HepG2 (cell line): ENCODE measurements around the gene PP2D1. TPM values are rescaled to one million over a fixed set of nuclear protein-coding genes. Genes with fewer than 3 reads are reported as not detected.
A peak's percentile ranks its signal among the peaks of the same experiment; 100 is the strongest.

Source experiments
- AGO1 ChIP-seq: fragments of 200-400 bp; formaldehyde crosslinking; IDR thresholded peaks from 2 replicates; pipeline ENCODE4 v1.6.1; 2017; ENCODE audit warnings: mild to moderate bottlenecking, low read depth, low read length, moderate library complexity; ENCODE audit not compliant: poor library complexity, severe bottlenecking
- ATF1 ChIP-seq: IDR thresholded peaks from 2 replicates; pipeline ENCODE4 v1.6.1; 2016; ENCODE audit warnings: mild to moderate bottlenecking, control low read depth
- BORCS8-MEF2B ChIP-seq: sonication (generic); formaldehyde crosslinking; IDR thresholded peaks from 2 replicates; pipeline ENCODE4 v1.8.0; 2022; ENCODE audit warnings: mild to moderate bottlenecking, missing genetic modification reagents
- DNMT3B ChIP-seq: conservative IDR thresholded peaks from 2 replicates; pipeline ENCODE4 v1.6.1; 2016; ENCODE audit warnings: missing biosample characterization, control low read depth
- EEA1 ChIP-seq: sonication (generic); formaldehyde crosslinking; IDR thresholded peaks from 2 replicates; pipeline ENCODE4 v1.5.1; 2020; ENCODE audit warnings: mild to moderate bottlenecking, missing genetic modification reagents, borderline replicate concordance
- FOSL2 ChIP-seq: sonication (generic); formaldehyde crosslinking; IDR thresholded peaks from 2 replicates; pipeline ENCODE4 v1.4.0; 2020; ENCODE audit warnings: missing genetic modification reagents
- GABPA ChIP-seq, 2 experiments: IDR thresholded peaks; 2 replicates each; pipeline ENCODE4 v1.6.1; 2011 to 2016; ENCODE audit warnings: low read depth in 2 of 2, low read length in 1 of 2, missing biosample characterization in 1 of 2, missing genetic modification characterization in 1 of 2
- GMEB2 ChIP-seq: IDR thresholded peaks from 2 replicates; pipeline ENCODE4 v1.6.1; 2016; ENCODE audit warnings: missing biosample characterization, missing genetic modification reagents, low read depth
- GTF3A ChIP-seq: sonication (generic); formaldehyde crosslinking; conservative IDR thresholded peaks from 2 replicates; pipeline ENCODE4 v1.4.0; 2020; ENCODE audit warnings: mild to moderate bottlenecking, missing genetic modification reagents
- HNRNPH1 ChIP-seq: fragments of 200-400 bp; formaldehyde crosslinking; optimal IDR thresholded peaks from 2 replicates; pipeline ENCODE3; 2017; ENCODE audit warnings: mild to moderate bottlenecking, low read depth, low read length
- HNRNPLL ChIP-seq: fragments of 200-400 bp; formaldehyde crosslinking; IDR thresholded peaks from 2 replicates; pipeline ENCODE4 v1.6.1; 2017; ENCODE audit warnings: mild to moderate bottlenecking, low read depth, low read length; ENCODE audit not compliant: poor library complexity, severe bottlenecking
- KDM4B ChIP-seq: sonication (generic); formaldehyde crosslinking; IDR thresholded peaks from 2 replicates; pipeline ENCODE4 v1.4.0; 2020; ENCODE audit warnings: missing genetic modification reagents
- PATZ1 ChIP-seq: sonication (generic); formaldehyde crosslinking; IDR thresholded peaks from 2 replicates; pipeline ENCODE4 v1.4.0; 2020; ENCODE audit warnings: missing genetic modification reagents
- POLR2G ChIP-seq: fragments of 200-400 bp; formaldehyde crosslinking; IDR thresholded peaks from 2 replicates; pipeline ENCODE4 v1.6.1; 2018; ENCODE audit warnings: mild to moderate bottlenecking, low read depth, low read length, moderate library complexity
- RFX3 ChIP-seq: IDR thresholded peaks from 2 replicates; pipeline ENCODE4 v1.6.1; 2016; ENCODE audit warnings: missing biosample characterization, missing genetic modification reagents
- TFE3 ChIP-seq: IDR thresholded peaks from 2 replicates; pipeline ENCODE4 v1.6.1; 2016
- THAP11 ChIP-seq: IDR thresholded peaks from 2 replicates; pipeline ENCODE4 v1.6.1; 2016; ENCODE audit warnings: missing biosample characterization, missing genetic modification reagents
- XBP1 ChIP-seq: sonication (generic); formaldehyde crosslinking; IDR thresholded peaks from 2 replicates; pipeline ENCODE4 v1.5.0; 2020; ENCODE audit warnings: missing genetic modification reagents
- ZFP91 ChIP-seq: sonication (generic); formaldehyde crosslinking; IDR thresholded peaks from 2 replicates; pipeline ENCODE4 v1.9.0; 2022; ENCODE audit warnings: missing genetic modification reagents, mild to moderate bottlenecking, borderline replicate concordance
- ZNF317 ChIP-seq: sonication (generic); formaldehyde crosslinking; IDR thresholded peaks from 2 replicates; pipeline ENCODE4 v1.5.0; 2020; ENCODE audit warnings: mild to moderate bottlenecking, missing genetic modification reagents
- ZNF331 ChIP-seq: sonication (generic); formaldehyde crosslinking; IDR thresholded peaks from 2 replicates; pipeline ENCODE4 v1.4.0; 2020; ENCODE audit warnings: missing genetic modification reagents
- ZNF350 ChIP-seq: sonication (generic); formaldehyde crosslinking; IDR thresholded peaks from 2 replicates; pipeline ENCODE4 v1.4.0; 2020; ENCODE audit warnings: mild to moderate bottlenecking, low read depth, missing genetic modification reagents, borderline replicate concordance
- ZNF430 ChIP-seq: sonication (generic); formaldehyde crosslinking; IDR thresholded peaks from 2 replicates; pipeline ENCODE4 v1.9.0; 2021; ENCODE audit warnings: mild to moderate bottlenecking, missing genetic modification reagents
- ZNF44 ChIP-seq: sonication (generic); formaldehyde crosslinking; IDR thresholded peaks from 2 replicates; pipeline ENCODE4 v1.5.1; 2020; ENCODE audit warnings: mild to moderate bottlenecking, missing genetic modification reagents
- ZNF614 ChIP-seq: IDR thresholded peaks from 2 replicates; pipeline ENCODE4 v1.6.1; 2018; ENCODE audit warnings: missing biosample characterization, missing genetic modification reagents, inconsistent platforms, borderline replicate concordance
- polyA plus RNA-seq, 8 experiments: library from polyadenylated mRNA; depleted of rRNA in 3 of 8; stranded (reverse) in 7 of 8; unstranded in 1 of 8; fragments of >200 nt; fragmentation: Illumina TruSeq in 4 of 8; extraction: Trizol in 4 of 8; gene quantifications; 2 replicates each; pipeline versions ENCODE4 v1.2.1 to v1.2.3, GENCODE V29; 2011 to 2016; ENCODE audit warnings: low read depth in 4 of 8, missing spikeins in 1 of 8, mixed read lengths in 1 of 8; ENCODE audit not compliant: insufficient read depth in 1 of 8
- total RNA-seq, 5 experiments: library from RNA; depleted of rRNA; stranded (reverse); fragments of >200 nt; fragmentation: Illumina TruSeq; extraction: Trizol; gene quantifications; 2 replicates each; pipeline ENCODE4 v1.2.3, GENCODE V29; 2016; ENCODE audit warnings: low read depth in 1 of 5

PP2D1 gene
- total and polyA plus RNA-seq, 2 of the 13 experiments (the other 11 are each of a cell fraction or from before 2014, with no cell fraction given), result not detected

- TF ChIP-seq RFX3 (CRISPR knock-in tag), result no peak
- TF ChIP-seq ZNF350 (CRISPR knock-in tag), result no peak
- no peak for TF ChIP-seq DNMT3B
- peak; percentile 54; the same call in 1 of the 2 replicates for TF ChIP-seq ZNF331 (CRISPR knock-in tag)
- no peak for TF ChIP-seq EEA1 (CRISPR knock-in tag)
- no peak for TF ChIP-seq GMEB2 (CRISPR knock-in tag)
- TF ChIP-seq HNRNPH1, result no peak
- TF ChIP-seq GTF3A (CRISPR knock-in tag), result no peak
- no peak for TF ChIP-seq ATF1 (CRISPR knock-in tag)
- peak; percentile 53 for TF ChIP-seq HNRNPLL
- TF ChIP-seq AGO1, result no peak
- TF ChIP-seq POLR2G, result no peak
- no peak for TF ChIP-seq ZNF430 (CRISPR knock-in tag)
- 0 out of 2 replicates have a peak, but pooled peaks have one; percentile 23 for TF ChIP-seq FOSL2 (CRISPR knock-in tag)
- TF ChIP-seq THAP11 (CRISPR knock-in tag), result no peak
- TF ChIP-seq ZNF317 (CRISPR knock-in tag), result no peak
- no peak for TF ChIP-seq XBP1 (CRISPR knock-in tag)
- TF ChIP-seq BORCS8-MEF2B (CRISPR knock-in tag), result no peak
- peak; percentile 98 for TF ChIP-seq PATZ1 (CRISPR knock-in tag)
- no peak for TF ChIP-seq ZNF614 (CRISPR knock-in tag)
- TF ChIP-seq ZFP91 (CRISPR knock-in tag), result no peak
- no peak for TF ChIP-seq ZNF44 (CRISPR knock-in tag)
- TF ChIP-seq TFE3, result no peak
- no peak for TF ChIP-seq GABPA (IDR thresholded peaks at IDR 0.05; ENCODE audit: low read depth, low read length)
- no peak for TF ChIP-seq GABPA (CRISPR knock-in tag; IDR thresholded peaks at IDR 0.05; ENCODE audit: low read depth)
- TF ChIP-seq KDM4B (CRISPR knock-in tag), result no peak
Measured at GRCh38 chr3:20039765-20040547, 27.9 kb upstream of the PP2D1 start, which contains the start of gene KAT2B (continued).
